HG02623 (cell line): ENCODE measurements around the gene RPS6KA2.
"Not testable (repeated sequence)": the region's sequence is repeated elsewhere in the genome, so short reads cannot be mapped to it uniquely, and the experiment has no call there.

Source experiments
- ATAC-seq: cut with Tn5 transposase; IDR thresholded peaks from one replicate; pipeline ENCODE4 v1.9.1; 2021; ENCODE audit warnings: moderate library complexity; ENCODE audit not compliant: unreplicated experiment

The RPS6KA2 gene

DNA sequence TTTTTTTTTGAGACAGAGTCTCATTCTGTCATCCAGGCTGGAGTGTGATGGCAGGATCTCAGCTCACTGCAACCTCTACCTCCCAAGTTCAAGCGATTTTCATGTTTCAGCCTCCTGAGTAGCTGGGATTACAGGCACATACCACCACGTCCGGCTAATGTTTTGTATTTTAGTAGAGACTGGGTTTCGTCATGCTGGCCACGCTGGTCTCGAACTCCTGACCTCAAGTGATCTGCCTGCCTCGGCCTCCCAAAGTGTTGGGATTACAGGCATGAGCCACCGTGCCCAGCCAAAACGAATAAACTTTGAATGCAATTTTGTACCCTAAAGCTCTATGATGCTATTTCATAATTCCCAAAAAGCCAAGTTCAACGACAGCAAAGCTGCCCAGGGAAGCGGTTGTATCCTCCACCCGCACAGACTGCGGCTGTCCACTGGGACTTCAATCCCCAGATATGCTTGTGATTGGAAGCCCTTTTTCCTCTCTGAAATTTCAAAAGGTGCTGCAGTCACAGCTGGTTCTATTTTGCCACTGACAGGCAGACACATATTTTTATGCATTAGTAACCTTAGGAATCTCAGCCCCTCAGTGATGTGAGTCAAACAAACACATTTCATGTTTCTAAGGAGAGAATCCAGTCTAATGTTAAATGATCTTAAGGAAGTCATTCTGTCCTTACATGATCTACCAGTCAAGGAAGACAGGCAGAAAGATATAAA lies 31.8 kb downstream of the RPS6KA2 start:
- ATAC-seq: no peak

DNA sequence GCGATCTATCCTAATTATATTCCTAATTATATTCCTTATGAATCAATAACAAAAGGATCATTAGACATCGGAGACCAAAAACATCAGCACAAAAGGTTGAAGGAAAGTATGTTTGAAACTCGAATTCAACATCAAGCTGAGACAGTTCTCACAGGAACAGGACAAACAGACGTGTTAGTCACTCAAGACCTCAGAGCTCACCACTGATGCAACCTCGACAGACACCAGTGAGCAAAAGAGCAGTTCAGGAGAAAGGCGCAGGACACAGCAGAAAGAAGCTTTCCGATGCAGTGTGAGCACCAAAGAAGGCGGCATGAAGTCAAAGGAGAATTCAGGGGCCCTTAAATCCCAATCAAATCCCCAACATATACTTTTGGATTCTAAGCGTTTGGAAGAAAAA lies 34.2 kb downstream of the RPS6KA2 start:
- no peak for ATAC-seq

DNA sequence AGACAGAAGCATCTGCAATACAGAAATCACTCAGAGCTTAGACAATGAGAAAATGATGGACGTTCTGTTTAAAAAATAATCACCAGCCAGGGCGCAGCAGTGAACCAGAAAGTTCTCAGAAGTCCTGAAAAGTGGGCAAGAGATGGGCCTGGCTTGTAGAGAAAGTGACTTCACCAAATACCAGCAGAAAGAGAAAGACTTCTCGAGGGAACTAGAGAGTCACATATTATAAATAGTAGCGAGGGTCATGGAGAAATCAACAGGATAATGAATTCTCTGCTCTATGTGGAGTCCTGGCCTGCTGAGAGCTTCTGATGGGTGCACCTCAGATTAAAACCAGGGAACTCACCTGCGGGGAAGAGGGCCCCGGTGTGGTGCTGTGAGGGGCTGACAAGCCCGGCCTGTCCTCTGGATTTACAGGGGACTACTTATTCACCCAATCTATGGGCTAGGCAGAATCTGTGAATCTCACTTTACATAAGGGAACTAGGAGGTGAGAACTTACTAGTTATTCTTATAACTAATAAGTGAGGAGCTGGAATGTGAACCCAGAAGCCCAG lies 35.0 kb downstream of the RPS6KA2 start:
- no peak for ATAC-seq

DNA sequence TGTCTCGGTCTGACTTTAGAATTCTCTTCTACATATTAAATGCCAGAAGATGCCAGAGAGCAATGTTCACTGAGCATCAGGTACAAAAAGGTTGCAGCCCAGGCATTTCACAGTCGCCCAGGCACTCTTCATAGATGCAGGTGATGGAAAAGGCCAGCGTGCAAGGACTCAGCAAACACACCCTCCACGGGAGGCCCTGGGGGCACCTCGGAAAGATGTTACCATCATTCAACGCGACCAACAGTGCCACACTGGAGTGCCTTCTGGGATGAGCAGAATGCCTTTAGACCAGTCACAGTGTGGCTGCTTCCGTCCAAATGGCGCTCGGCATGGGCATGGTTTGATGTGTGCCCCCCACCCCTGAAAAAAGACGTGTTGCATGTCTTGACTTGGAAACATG lies 36.0 kb downstream of the RPS6KA2 start:
- no peak for ATAC-seq

DNA sequence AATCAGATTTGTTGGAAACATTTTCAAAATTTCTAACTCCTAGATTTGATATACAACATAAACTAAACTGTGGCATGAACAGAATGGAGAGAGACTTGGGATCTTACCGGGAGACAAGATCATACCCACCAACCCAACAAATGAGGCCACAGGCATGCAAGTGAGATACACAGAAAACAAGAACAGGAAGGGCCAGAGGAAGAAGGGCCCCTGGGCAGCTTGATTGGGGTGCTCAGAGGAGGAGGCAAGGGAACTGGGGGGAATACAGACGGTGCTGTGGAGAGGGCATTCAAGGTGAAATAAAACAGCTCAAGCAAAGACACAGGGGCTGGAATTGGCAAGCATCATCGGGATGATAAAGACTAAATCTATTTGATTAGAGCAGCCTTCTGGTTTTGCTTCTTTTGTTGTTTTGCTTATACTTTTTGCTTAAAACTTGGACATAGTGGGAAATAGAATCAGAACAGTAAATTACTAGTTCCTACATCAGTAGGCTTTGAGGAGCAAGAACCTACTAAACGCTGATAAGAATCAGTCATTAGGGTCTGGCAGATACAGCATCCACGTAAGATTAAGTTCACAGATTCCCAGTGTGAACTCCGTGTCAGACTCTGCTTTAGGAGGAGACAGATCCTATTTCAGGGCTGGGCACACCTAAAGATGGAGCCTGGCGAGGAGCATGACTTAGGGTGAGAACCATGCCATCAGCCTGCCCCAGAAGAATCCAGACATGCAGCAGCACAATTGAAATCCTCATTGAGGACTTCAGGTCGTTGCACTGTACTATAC lies 37.1 kb downstream of the RPS6KA2 start:
- ATAC-seq: no peak

DNA sequence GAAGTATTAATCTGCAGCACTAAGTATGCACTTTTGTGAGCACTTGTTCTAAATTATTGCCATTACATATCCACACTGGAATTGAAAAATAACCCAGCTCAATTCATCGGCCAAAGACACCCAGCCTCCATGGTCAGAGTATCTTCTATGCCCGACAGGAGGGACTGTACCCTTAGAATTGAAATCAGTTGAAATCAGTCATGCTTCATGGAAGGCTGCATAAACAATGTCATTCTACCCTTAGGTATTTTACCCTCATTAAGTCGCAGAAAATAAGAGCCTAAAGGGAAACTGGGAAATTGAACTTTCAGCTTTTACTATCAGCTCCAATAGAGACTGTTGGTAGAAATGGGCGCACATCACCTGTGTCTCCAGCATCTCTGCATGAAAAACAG lies 37.7 kb downstream of the RPS6KA2 start:
- ATAC-seq: no peak

DNA sequence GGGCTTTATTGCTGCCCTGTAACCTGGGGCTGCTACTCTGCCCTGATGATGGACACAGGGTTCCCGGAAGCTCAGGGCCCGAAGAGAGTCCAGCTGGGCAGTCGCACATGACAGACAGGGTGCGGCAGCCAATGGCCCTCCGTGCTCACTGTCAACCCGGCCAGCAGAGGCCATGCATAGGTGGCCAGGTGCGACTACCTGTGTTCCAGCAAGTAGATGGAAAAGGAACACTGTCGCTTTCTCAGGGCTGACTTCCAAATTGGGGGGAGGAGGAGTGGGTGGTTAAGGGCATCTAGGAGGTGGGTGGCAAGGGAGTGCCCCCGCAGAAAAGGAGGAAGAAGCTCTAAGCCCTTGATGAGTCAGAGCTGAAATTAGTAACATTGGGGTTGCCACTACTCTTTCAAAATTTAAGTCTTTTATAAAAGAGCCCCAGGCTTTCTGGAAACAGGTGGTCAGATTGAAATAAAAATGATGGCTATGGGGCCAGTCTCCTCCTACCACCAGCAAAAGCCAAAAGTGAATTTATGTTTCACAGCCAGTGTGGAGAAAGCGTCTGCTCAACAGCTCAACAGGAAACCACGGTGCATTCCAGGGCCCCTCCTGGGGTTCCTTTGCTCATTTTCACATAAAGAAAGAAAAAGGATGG lies 38.2 kb downstream of the RPS6KA2 start:
- ATAC-seq: no peak

DNA sequence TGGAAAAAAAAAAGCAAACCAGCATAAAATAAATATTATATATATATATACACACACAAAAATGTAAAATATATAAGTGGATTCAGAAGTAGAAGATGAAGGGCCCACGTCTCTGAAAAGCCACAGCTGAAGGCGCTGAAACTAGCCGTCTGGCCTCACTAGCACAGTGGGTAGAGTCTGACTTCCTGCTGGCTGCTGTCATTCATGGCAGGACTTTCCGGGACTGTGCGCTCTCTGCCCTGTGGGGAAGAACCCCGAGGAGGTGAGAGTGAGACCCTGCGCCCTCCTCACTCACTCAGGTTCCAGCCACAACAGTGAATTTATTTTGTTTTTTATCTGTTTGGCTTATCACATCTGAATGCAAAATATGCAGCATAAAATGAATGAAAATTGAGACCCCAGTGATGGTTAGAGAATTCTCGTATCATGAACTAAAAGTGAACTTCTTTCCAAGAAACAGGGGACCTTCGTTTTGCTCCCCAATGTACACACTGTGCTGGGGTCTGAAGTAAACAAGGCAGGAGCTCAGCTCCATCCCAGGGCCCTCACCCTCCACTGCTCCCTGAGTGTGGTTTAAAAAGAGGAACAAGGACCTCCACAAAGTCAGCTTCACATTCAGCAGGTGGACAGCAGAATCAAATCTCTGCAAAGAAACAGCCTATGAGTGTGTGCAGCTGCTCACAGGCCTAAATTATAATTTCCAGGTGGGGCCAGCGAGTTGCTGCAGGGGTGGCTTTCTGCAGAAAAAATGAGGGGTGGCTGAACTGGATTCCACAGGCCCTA lies 39.2 kb downstream of the RPS6KA2 start:
- ATAC-seq: peak; percentile 76

DNA sequence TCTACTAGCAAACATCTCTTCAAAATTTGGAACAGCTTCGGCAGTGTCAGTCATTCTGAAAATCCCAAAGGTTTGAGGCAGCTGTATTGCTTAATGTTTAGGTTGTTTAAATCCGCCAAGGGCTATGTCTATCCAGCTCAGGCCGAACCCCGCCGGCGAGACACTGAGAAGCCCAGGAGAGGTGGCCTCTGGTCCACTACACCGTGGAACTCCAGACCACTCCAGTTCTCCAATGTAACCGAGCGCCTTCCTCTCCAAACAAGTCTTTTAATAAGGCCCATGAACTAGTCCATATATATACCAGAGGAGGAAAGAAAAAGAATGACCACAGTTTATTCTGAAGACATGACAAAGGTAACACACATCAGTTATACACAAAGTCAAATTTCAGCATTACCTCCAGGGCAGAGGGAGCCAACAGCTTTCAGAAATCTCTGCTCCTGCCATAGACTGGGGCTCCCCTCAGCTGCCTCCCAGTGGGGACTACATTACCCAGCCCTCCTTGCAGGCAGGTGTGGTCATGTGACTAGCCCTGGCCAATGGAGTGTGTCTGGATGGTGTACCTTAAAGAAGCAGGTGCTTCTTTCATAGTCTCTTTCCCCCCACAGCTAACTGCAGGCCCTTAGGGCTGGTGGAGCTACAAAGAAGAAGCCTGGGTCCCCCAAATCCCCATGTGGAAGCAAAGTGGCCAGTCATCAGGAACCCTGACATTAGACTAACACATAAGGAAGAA lies 40.5 kb downstream of the RPS6KA2 start, which contains the start of gene RAMACL:
RAMACL (minus strand) TSS at position 255 of the 733 bp plus-strand sequence; CDS start at position 54, 201 bp downstream.
- ATAC-seq: peak; percentile 58

DNA sequence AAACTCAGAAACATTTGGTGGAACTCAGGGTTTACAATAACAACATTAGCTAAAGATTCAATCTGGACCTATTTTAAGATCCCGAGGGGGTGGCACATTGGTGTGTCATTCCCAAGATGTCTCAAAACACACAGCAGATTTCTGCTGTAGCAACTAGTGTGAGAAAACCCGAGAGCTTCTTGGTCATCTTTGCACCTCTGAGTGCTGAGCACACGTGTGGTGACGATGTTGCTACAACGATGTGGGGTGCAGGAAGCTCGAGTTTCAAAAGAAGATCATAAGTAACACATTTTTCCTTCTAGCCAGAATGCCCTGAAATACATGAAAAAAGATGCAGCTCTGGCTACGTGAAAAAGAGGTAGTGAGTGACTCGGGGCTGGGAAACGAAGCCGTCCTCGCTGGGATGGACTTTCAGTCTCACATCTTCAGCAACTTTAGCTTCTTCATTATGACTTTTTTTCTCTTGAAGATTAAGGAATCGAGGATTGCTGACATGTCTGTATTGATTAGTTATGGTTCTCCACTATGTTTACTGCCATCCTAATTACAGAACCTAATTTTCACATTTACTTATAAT lies 42.1 kb downstream of the RPS6KA2 start:
- no peak for ATAC-seq

DNA sequence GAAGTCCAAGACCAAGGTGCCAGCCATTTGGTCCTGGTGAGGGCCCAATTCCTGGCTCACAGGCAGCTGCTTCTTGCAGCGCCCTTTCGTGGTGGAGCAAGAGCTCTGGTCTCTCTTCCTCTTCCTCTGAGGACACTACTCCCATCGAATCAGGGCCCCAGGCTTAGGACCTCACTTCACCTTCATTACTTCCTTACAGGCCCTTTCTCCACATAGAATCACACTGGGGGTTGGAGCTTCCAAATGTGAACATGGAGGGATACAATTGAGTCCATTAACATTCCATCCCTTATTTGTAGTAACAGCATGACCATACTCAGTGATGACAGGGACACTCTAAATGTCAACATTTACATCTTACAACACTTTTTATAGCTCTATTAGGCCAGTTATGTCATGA lies 42.9 kb downstream of the RPS6KA2 start:
- ATAC-seq: no peak

DNA sequence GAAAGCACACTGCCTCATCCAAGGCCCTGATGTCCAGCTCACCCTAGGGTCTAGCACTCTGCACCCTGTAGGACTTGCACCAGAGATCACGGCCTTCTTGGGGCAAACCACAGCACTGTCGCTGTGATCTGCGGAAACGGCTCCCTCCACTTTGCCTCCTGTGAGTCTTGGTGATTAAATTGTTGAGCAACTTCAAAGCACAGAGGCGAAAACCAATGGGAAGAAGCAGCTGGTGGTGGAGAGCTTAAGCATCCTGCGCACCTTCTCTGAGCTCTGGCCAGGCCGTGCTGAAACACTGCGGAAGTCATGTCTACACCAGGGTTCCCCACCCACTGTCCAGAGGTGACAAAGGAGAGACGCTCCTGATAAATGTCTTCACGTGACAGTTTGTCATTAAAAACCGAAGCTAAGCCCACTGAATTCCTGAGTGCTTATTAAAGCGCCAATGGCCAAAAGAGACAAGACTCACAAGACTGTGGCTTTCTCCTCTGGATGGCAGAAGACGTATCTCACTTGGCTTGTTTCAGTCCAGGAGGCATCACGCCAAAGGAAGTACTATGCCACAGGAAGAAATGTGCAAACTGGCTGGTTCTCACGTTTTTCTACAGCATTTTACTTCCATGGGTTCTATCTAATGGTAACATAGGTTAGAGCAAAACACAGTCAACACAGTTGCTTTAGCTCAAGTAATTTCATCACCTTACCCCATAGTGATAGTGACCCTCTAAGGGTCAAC lies 43.7 kb downstream of the RPS6KA2 start:
- ATAC-seq: no peak

DNA sequence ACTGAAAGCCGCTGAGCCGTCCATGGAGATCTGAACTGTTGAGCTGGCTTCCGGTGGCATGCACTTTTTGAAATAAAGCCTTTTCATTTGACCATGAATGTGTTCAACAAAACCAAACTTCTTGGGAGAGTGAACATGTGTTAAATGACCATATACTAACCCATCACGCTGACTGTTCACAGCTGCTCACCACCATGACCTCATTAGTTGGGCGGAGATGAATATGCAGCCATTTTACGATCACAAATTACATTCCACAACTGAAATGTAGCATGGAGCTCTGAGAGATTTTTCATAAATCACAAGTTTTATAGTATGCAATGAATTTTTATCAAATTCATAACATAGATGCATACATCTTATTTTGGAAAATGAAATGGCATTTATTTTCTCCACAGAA lies 44.8 kb downstream of the RPS6KA2 start:
- ATAC-seq: no peak

DNA sequence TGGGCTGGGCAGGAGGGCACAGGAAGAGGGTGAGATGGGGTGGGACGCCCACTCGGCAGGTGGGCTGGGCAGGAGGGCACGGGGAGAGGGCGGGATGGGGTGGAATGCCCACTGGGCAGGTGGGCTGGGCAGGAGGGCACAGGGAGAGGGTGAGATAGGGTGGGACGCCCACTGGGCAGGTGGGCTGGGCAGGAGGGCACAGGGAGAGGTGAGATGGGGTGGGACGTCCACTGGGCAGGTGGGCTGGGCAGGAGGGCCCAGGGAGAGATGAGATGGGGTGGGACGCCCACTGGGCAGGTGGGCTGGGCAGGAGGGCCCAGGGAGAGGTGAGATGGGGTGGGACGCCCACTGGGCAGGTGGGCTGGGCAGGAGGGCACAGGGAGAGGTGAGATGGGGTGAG lies 45.2 kb downstream of the RPS6KA2 start:
- not testable (repeated sequence) for ATAC-seq

DNA sequence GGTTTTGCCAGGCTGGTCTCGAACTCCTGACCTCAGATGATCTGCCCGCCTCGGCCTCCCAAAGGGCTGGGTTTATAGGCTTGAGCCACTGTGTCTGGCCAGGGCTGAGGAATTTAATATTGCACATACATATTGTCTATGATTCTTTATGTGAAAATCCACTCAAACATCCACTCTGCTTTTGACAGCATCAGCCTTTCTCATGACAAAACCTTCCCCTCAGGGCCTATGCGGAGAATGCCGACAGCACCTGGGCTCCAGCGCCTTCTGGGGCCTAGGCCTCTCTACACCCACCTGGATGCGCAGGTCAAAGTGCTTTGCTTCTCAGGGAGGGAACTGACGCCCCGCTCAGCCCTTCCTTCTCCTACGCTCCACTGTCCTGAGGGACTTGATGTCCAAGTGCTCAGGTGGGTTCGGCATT lies 46.0 kb downstream of the RPS6KA2 start:
- ATAC-seq: no peak

DNA sequence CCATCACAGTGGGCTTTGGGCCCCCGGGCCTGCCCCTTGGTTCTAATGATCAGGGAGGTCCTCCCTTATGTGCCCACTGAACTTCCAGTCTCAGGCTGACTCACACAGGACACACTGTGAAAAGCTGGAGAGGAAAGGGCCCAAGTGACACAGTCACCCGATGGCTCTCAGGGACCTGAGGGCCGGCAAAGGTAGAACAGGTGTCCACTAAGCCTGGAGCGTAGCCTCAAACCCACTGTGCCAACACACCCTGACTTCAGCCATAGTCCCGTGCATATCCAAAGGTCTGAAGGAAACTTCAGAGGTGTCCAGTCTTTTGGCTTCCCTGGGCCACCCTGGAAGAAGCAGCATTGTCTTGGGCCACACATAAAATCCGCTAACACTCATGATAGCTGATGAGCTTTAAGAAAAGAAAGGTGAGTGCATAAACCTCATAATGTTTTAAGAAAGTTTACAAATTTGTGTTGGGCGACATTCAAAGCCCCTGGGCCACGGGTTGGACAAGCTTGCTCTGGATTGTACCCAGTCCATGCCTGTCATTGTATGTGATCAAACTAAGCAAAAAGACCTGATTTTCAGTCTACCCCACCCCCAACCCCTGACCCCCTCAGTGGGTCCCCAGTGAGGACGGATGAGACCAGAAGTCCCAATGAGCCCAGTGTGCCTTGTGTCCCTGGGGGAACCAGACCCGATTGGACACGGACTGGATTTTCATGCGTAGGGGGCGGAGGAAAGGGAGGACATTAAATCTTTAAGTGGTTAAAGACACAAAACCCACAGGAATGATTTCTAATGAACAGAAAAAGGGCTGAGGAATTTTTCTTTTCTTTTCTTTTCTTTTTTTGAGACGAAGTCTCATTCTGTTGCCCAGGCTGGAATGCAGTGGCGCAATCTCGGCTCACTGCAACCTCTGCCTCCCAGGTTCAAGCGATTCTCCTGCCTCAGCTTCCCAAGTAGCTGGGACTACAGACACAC lies 46.7 kb downstream of the RPS6KA2 start:
- ATAC-seq: no peak

DNA sequence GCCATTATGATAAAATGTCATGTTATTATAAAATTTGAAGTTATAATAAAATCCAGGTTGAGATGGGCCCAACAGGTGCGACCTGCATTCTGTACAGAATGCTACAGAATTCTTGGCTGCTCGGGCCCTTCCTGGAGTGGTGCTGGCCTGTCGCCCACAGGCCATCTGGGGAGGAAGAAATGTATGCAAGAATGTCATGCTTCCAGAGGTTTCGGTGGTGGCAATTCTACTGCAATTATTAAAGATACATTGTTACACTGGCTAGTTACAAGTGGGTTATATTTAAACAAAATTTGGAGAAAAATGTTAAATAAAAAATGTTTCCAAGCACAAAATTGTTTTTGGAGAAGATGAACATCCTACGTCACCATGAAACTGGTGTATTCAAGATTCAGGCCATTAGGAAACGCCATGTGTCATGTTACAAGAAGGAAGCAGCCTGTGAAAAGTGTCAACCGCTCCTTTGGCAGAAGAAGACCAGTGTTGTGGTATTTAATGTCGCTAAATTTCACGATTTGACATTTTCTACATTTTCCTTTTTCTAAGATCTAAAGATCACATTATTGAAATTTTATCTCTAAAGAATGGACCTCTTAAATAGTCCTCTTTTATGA lies 47.7 kb downstream of the RPS6KA2 start:
- ATAC-seq: no peak
